ENCODE data around the gene GRAMD1A.
A peak's percentile ranks its signal among the peaks of the same experiment; 100 is the strongest.

Gene GRAMD1A

GRCh38 chr19:34960103-34960805 lies 39.9 kb upstream of the GRAMD1A start:
- no peak for TF ChIP-seq CTCF (IDR thresholded peaks at IDR 0.05; ENCODE audit: poor library complexity, severe bottlenecking)
- H3K36me3 ChIP-seq (ENCODE audit: low read depth): peaks cover 38% of the 10 kb centered on the region
- no peak overlapping the region for H3K4me3 ChIP-seq (ENCODE audit: severe bottlenecking)
- peaks cover 9% of the 10 kb centered on the region for H3K4me1 ChIP-seq (ENCODE audit: insufficient read depth, poor library complexity, severe bottlenecking)
- no peak overlapping the region for H3K27ac ChIP-seq (ENCODE audit: poor library complexity, severe bottlenecking)
- ATAC-seq (ENCODE audit: low read depth) (no peak), DNase-seq (ENCODE audit: low spot score) (no peak)
- H3K9me3 ChIP-seq (ENCODE audit: severe bottlenecking): peaks cover 18% of the 10 kb centered on the region
- no peaks in the 10 kb centered on the region for H3K27me3 ChIP-seq (ENCODE audit: insufficient read depth, poor library complexity, severe bottlenecking)

- H3K9me3 ChIP-seq (ENCODE audit: severe bottlenecking): peaks cover 18% of the 10 kb centered on the region
- no peak overlapping the region for H3K4me3 ChIP-seq (ENCODE audit: severe bottlenecking)
- H3K27me3 ChIP-seq (ENCODE audit: insufficient read depth, poor library complexity, severe bottlenecking): no peaks in the 10 kb centered on the region
- DNase-seq (ENCODE audit: low spot score) (no peak), ATAC-seq (ENCODE audit: low read depth) (no peak)
- TF ChIP-seq CTCF (IDR thresholded peaks at IDR 0.05; ENCODE audit: poor library complexity, severe bottlenecking): no peak
- H3K4me1 ChIP-seq (ENCODE audit: insufficient read depth, poor library complexity, severe bottlenecking): peaks cover 9% of the 10 kb centered on the region
- no peak overlapping the region for H3K27ac ChIP-seq (ENCODE audit: poor library complexity, severe bottlenecking)
- peaks cover 38% of the 10 kb centered on the region for H3K36me3 ChIP-seq (ENCODE audit: low read depth)
Observed at GRCh38 chr19:34960940-34961679, 39.0 kb upstream of the GRAMD1A start.

GRCh38 chr19:34961775-34962686 lies 38.1 kb upstream of the GRAMD1A start:
- H3K9me3 ChIP-seq (ENCODE audit: severe bottlenecking): peaks cover 14% of the 10 kb centered on the region
- DNase-seq (ENCODE audit: low spot score): no peak
- TF ChIP-seq CTCF (IDR thresholded peaks at IDR 0.05; ENCODE audit: poor library complexity, severe bottlenecking): no peak
- no peak for ATAC-seq (ENCODE audit: low read depth)
- H3K4me3 ChIP-seq (ENCODE audit: severe bottlenecking): no peak overlapping the region
- no peak overlapping the region for H3K27ac ChIP-seq (ENCODE audit: poor library complexity, severe bottlenecking)
- peaks cover 37% of the 10 kb centered on the region for H3K36me3 ChIP-seq (ENCODE audit: low read depth)
- H3K4me1 ChIP-seq (ENCODE audit: insufficient read depth, poor library complexity, severe bottlenecking): peaks cover 9% of the 10 kb centered on the region
- H3K27me3 ChIP-seq (ENCODE audit: insufficient read depth, poor library complexity, severe bottlenecking): no peaks in the 10 kb centered on the region

GRCh38 chr19:34962687-34963572 lies 37.2 kb upstream of the GRAMD1A start:
- Histone ChIP-seq H3K9me3 (ENCODE audit: severe bottlenecking) (peaks cover 9% of the 10 kb centered on the region), H3K4me1 (ENCODE audit: insufficient read depth, poor library complexity, severe bottlenecking) (peaks cover 9% of the 10 kb centered on the region), H3K27me3 (ENCODE audit: insufficient read depth, poor library complexity, severe bottlenecking) (no peaks in the 10 kb centered on the region), H3K27ac (ENCODE audit: poor library complexity, severe bottlenecking) (no peak overlapping the region), H3K36me3 (ENCODE audit: low read depth) (peaks cover 28% of the 10 kb centered on the region), H3K4me3 (ENCODE audit: severe bottlenecking) (peak overlapping the region; percentile 83)
- no peak for DNase-seq (ENCODE audit: low spot score)
- ATAC-seq (ENCODE audit: low read depth): peak; percentile 16; the same call in 1 of the 3 replicates
- TF ChIP-seq CTCF (IDR thresholded peaks at IDR 0.05; ENCODE audit: poor library complexity, severe bottlenecking): no peak

All from RWPE2 (cell line).